Stimulated activated CD4-positive, alpha-beta T cell treated with anti-CD3 and anti-CD28 coated beads, TNF-alpha, amount 100 ng/mL, for 48 hours (primary cell): Measurements from ENCODE around the gene CHRND.

Source experiments
- DNase-seq, 3 donors: peaks; one replicate each; pipeline ENCODE4 v3.0.0-alpha.2; 2020; ENCODE audit warnings: low read depth in 3 of 3

Gene CHRND

DNA sequence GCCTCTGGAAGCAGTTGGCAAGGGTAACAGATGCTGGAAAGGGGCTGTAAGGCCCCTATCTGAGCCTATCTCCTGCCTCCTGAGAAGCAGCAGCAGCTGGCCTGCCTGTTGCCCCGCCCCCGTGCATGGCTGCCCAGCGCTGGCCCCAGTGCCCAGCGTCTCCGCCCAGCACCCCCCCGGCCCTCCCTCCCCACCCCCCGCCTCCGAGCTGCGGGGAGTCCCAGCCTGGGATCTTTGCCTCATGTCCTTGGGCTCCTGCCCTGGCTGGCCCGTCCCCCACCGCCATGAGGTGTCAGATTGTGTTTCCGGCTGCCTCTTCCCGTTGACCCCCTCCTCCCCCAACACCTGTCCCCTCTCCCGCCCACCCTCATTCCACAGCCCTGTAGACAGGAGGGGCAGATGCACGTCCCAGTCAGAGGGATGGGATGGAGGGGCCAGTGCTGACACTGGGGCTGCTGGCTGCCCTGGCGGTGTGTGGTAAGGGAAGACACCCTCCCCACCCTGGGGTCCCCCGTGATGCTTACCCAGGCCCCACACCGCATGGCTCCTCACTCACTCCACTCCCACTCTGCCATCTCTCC, at the start of gene CHRND:
Gene CHRND, plus strand, starts transcription at position 370 of the 581 bp plus-strand sequence. Its CDS starts 56 bp downstream, at position 426.
- DNase-seq = no peak

DNA sequence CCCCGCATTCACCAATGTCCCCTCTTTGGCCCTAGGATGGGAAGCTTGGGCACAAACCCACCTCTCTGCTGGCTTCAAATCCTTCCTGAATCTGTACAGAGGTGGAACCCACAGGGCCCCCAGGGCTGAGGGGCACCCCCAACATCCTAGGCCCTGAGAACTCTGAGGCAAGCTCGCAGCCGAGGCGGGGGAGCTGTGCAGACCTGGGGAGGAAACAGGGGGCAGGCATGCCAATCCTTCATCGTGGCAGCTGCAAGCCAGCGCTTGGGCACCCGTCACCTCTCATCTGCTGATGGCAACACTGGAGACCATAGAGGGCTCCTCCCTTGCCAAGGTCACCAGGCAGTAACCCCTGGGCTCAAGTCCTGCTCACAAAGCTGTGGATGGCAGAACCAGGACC, 49.2 kb upstream of the CHRND start:
- DNase-seq = no peak

DNA sequence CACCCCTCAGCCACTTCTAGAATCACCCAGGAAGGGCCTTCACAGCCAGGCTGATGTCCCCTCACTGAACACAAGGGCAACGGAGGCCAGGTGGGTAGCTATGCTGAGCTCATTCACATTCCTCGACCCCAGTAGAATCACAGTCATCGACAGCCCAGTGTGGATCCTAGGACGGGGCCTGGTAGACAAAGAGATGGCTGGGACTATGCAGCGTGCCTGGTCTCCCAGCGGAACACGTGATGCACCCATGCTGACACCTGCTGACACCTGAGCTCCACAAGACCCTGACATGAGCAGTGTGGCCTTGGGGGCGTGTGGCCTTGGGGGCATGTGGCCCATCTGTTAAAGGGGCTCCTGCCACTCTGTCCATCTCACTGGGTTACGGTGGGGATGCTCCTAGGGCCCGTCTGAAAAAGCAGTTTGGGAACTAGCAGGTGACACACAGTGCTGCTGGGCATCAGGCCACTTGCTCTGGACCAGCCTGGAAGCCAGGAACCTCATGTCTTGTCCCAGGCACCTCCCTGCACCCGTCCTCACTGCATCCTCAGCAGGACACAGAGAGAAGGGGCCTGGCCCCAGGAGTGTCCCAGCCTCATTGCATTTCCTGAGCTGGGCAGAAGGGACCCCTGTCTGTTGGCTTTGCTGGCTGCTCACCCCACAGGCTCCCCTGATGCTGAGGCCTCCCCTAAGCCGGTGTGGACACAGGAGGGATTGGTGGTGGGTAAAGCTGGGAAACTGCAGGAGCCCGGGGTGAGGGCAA, 48.0 kb upstream of the CHRND start:
- DNase-seq = no peak

GRCh38 chr2:232478571-232479340, 47.2 kb upstream of the CHRND start:
- no peak for DNase-seq

- no peak for DNase-seq
These were observed 46.4 kb upstream of the CHRND start for GRCh38 chr2:232479341-232480200.

- DNase-seq = no peak
These were observed 45.5 kb upstream of the CHRND start for GRCh38 chr2:232480201-232481190.

DNA sequence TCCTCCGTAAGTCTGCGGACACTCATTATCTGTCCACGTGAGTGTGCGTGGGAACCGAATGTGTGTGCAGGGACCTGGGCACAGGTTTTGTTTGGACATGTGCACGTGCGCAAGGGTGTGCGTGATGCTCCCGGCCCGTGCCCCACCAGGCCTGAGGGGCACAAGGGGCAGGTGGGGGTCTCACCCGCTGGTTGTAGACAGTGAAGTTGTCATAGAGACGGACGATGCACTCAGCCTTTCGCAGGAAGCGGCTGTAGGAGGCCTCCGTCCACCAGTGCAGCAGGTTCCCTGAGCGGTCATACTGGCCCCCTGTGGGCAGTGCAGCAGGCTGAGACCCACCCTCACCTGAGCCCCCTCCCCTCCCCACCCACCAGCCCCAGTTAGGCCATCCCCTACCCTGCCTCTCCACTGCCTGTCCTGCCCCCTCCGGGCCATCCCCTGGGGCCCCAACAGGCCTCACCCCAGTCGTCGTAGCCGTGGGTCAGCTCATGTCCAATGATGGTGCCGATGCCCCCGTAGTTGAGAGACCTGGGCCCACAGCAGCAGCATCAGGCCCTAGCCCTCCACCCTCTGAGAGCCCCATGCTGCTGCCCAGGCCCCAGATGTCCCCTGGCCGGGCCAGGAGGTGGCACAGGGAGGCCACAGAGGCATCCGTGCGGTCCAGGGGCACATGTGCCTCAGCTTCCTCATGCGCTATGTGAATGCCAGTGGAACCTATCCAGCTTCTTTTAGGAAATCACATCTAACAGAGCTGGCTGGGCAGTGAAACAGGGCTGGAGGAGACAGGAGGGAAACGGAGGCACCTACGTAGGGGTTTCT, 44.4 kb upstream of the CHRND start:
- DNase-seq = no peak

DNA sequence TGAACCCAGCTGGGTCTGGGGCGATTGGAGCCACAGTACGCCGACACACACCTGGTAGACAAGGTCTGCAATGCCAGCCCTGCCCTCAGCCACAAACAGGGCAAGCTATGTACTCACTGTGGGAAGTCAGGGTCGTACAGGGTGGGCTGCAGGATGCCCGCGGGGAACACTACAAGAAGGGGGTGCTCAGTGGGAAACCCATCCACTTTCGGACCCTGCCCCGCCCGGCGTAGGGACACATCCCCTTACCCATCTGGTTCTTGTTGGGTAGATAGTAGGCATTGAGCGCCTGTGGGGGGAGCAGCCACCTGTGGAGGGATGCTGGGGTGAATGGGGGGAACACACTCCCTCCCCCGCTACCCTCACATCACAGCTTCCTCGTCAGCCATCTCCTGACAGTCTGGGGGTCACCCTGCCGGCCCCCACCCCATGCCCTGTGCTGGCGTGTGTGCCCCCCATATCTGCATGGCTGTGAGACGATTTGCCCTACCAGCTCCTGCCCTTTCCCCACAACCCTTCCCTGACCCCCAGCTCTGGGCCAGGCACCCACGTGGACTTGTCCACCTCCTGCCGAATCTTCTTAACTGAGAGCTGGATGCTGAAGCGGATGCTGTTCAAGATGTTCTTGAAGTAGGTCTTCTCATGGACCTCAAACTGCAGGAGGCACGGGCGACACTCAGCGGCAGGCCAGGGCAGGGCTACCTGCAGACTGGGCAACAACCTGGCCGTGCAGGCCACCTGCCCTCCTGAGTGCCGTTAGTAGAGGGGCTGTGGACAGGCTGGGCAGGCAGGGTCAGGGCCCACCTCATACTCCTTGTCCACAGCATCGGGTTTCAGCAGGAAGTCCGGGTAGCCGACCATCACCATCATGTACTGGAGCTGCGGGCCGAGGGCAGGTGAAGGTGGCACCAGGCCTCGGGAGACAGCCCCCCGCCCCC, 43.4 kb upstream of the CHRND start:
- no peak for DNase-seq

GRCh38 chr2:232483311-232483922, 42.5 kb upstream of the CHRND start:
- no peak for DNase-seq

DNA sequence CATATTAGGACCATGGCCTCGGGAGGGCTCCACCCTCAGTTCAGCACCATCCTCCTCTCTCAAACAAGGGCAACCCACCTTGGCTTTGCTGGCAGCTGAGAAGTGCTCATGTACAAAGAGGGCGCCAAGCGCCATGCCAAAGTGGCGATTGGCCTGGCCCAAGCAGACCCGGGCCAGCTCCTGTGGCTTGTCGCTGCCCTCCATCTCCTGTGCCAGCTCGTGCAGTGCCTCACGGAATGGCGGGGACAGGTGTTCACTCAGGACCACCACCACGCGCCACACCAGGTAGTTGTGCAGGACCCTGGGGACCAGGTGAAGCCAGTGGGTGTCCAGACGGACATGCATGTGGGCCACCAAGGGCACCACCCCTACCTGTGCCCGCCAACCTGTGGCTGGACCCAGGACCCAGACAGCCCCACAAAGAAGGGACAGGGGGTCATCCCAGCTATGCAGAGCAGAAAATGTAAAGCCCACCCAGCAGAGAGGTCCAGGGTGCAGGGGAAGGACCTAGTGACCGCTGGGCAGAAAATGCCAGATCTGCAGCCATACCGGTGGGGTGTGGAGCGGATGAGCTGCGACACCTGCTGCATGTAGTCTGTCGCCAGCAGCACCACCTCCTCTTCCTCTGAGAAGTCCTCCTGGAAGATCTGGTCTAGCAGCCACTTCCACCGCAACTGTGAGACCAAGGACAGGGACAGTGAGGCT, 41.9 kb upstream of the CHRND start:
- no peak for DNase-seq

DNA sequence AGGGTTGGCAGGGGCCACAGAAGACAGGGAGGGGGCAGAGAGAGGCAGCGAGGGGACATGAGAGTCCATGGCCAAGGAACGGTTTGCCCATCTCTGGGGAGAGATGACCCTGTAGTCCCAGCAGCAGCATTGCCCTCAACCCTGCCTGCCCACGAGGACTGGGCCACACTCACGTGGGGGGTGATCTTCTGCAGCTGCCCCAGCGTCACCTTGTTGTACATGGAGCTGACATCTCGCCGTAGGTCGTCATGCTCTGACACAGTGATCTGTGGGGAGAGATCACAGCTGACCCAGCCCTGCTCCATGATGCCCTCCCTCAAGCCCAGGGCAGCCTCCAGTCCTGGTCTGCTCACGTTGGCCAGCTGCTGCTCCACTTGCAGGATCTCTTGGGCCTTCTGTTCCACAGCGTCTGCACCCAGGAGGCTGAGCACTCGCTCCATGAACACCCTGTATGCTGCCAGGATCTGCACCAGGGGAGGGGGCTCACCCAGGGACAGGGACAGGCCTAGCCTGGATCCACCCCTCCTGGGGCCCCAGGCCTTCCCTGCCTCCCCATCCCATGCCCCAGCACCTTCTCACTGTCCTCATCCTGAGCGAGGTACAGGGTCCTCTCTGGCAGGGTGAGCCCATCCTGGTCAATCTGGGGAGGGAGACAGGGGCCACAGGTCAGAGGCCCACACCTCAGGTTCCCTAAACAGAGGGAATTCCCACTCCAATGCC, 41.2 kb upstream of the CHRND start:
- no peak for DNase-seq

DNA sequence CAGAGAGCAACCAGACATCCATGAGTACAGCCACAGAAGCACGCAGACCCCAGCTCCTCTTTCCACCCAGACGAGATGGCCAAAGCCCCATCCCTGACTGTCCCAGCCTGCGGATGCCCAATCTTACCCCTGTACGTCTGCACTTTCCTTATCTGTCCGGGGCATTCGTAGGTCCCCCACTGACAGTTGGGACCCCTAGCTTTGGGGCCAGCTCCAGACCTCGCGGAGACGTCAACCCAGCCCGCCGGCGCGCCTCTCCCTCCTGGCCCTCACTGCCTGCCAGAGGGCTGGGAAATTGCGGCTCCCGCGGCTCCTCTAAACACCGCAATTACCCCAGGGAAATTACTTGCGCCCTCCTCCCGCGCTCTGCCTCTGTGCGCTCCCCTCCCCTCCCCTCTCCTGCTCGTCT, 40.6 kb upstream of the CHRND start:
- DNase-seq = no peak

DNA sequence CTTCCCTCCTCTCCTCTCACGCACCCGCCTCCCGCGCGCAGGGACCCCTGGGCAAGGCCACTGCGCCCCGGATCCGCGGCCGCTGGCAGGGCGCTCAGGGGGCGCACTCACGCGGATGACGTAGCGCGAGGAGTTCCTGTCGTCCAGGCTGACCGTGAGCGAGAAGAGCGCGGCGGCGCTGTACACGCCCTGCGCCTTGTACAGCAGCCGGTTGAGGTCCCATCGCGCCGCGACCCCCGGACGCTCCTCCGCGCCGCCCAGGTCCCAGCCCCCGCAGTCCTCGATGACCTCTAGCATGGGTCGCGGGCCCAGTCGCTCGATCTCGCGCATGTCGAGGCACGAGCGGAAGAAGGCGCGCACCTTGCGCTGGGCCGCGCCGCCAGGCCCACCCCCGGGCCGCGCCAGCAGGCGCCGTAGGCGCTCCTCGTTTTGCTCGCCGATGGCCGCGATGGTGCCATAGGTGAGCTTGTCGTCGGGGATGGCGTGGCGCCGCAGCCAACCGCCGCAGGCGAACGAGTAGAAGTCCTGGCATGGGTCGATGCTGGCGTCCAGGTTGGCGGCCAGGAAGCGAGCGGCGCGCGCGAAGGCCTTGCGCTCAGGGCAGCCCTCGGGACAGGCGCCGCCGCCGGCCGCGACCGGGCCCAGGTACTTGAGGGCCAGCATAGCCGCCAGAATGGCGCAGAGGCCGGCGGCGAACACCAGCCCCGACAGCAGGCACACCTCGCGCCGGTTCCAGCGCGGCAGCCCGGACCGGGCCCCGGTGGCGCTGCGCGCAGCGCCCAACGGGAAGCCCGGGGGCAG, 40.0 kb upstream of the CHRND start:
- DNase-seq = no peak

DNA sequence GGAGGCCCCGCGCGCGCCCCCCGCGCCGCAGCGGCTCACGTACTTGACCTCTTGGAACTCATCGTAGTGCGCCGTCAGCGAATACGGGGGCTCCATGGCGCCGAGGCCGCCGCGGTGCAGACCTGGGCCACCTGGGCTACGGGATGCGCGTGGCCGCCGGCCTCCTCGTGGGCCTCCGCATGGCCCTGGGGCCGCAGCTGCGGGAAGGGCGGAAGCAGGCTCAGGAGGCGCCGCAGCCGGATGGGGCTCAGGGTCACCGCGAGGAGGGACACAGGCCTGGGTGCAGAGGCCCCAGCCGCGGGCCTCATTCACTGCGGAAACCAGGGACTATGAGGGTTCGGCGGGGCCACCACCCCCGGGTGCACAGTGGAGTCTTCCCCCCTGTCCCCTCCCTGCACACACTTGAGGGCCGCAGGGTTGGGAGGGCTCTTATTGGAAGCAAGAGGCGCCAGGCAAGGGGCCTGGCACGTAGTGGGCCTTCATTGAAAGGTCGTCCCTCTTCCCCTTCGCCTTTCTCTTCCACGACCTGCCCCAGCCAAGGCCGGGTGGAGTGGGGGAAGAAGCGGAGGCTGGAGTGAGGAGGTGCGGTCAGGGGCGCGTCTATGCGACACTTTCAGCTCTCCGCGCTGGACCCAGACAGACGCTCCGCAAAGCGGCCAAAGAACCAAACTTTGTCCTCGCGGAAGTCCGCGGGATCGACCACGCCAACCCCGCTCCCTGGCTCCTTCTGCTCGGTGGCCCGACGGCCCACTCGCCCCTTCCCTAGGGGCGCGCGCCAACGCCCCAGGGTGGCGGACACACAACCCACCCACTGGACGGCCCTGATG, 39.2 kb upstream of the CHRND start:
- no peak for DNase-seq
